PC-3 (cell line): ENCODE results near the gene DYSF.

Experiments
- EZH2 ChIP-seq: fragments of 300-600 bp; sonication (generic); IDR thresholded peaks from one replicate; pipeline ENCODE4 v1.6.1; 2017; ENCODE audit warnings: antibody characterized with exemption, mild to moderate bottlenecking, low read length; ENCODE audit not compliant: unreplicated experiment
- EZH2phosphoT487 ChIP-seq: fragments of 300-600 bp; sonication (generic); IDR thresholded peaks from 2 replicates; pipeline ENCODE4 v1.6.1; 2018; ENCODE audit warnings: mild to moderate bottlenecking, antibody characterized with exemption, low read length, borderline replicate concordance
- TF ChIP-seq, protein P1 (sequence below): fragments of 300-600 bp; sonication (generic); conservative IDR thresholded peaks from 2 replicates; pipeline ENCODE4 v1.5.1; 2017; ENCODE audit warnings: antibody characterized with exemption, low read depth, mild to moderate bottlenecking, low read length

DNA sequence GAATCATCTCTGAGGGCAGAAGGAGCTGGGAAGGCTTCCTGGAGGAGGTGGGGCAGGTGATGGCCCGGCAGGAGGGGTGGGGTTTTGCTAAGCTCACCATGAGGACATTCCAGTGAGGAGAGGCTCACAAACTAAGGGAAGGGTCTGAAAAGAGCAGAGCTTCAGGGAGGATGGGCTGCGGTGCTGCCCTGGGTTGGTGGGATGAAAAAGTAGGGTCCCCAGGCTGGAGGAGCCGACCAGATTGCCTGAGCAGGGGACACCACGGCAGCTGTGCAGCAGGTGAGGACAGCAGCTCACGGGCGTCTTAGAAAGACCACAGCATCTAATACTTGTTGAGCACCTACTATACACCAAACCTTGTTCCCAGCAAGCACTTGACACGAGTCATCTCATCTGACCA, 82.2 kb downstream of the DYSF start:
- TF ChIP-seq, protein P1, sequence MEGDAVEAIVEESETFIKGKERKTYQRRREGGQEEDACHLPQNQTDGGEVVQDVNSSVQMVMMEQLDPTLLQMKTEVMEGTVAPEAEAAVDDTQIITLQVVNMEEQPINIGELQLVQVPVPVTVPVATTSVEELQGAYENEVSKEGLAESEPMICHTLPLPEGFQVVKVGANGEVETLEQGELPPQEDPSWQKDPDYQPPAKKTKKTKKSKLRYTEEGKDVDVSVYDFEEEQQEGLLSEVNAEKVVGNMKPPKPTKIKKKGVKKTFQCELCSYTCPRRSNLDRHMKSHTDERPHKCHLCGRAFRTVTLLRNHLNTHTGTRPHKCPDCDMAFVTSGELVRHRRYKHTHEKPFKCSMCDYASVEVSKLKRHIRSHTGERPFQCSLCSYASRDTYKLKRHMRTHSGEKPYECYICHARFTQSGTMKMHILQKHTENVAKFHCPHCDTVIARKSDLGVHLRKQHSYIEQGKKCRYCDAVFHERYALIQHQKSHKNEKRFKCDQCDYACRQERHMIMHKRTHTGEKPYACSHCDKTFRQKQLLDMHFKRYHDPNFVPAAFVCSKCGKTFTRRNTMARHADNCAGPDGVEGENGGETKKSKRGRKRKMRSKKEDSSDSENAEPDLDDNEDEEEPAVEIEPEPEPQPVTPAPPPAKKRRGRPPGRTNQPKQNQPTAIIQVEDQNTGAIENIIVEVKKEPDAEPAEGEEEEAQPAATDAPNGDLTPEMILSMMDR: no peak
- TF ChIP-seq EZH2 (no peak), EZH2phosphoT487 (no peak)
